Thyroid gland (tissue), 4 donors: Measurements from ENCODE around the gene USP48.

Experiments used
- POLR2A ChIP-seq, 2 donors: fragments of 450-650 bp; IDR thresholded peaks; one replicate each; pipeline ENCODE4 v1.6.1; 2017; ENCODE audit warnings: antibody characterized with exemption in 2 of 2, mild to moderate bottlenecking in 2 of 2, moderate library complexity in 1 of 2
- TF ChIP-seq, protein P1 (sequence below), 6 experiments: fragments of 200-600 bp in 3 of 6; fragments of 450-650 bp in 3 of 6; sonication (generic) in 3 of 6; IDR thresholded peaks; one replicate each; pipeline ENCODE4 v1.5.1; 2016 to 2019; ENCODE audit warnings: antibody characterized with exemption in 6 of 6, mild to moderate bottlenecking in 2 of 6, inconsistent platforms in 1 of 6, moderate library complexity in 1 of 6

DNA sequence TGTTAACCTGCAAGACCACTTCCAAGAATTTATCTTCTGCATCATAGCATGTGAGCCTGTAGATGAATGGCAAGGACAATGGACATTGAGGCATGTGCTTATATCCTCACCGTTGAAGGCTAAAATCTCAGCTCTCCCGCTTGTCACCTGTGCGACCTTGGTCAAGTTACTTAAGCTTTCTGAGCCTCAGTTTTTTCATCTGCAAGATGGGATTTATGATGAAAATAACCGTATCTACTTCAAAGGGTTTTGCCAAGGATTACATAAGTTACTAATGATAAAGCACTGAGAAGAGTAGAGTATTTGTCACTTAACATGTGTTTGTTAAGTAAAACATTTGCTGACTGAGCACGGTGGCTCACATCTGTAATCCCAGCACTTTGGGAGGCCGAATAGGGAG lies 128.7 kb downstream of the USP48 start:
- TF ChIP-seq, protein P1, sequence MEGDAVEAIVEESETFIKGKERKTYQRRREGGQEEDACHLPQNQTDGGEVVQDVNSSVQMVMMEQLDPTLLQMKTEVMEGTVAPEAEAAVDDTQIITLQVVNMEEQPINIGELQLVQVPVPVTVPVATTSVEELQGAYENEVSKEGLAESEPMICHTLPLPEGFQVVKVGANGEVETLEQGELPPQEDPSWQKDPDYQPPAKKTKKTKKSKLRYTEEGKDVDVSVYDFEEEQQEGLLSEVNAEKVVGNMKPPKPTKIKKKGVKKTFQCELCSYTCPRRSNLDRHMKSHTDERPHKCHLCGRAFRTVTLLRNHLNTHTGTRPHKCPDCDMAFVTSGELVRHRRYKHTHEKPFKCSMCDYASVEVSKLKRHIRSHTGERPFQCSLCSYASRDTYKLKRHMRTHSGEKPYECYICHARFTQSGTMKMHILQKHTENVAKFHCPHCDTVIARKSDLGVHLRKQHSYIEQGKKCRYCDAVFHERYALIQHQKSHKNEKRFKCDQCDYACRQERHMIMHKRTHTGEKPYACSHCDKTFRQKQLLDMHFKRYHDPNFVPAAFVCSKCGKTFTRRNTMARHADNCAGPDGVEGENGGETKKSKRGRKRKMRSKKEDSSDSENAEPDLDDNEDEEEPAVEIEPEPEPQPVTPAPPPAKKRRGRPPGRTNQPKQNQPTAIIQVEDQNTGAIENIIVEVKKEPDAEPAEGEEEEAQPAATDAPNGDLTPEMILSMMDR (IDR thresholded peaks at IDR 0.05) = no peak
- no peak for TF ChIP-seq POLR2A (IDR thresholded peaks at IDR 0.05)
